H1 (cell line): ENCODE data around the gene NDC1. TPM values are rescaled to one million over a fixed set of nuclear protein-coding genes. Genes with fewer than 3 reads are reported as not detected.
A peak's percentile ranks its signal among the peaks of the same experiment; 100 is the strongest.

Experiments
- CTCF ChIA-PET: fragments of 300-600 bp; sonication (Branson Sonifier 250); formaldehyde crosslinking; loops from one replicate; lab custom pipeline; 2021; ENCODE audit not compliant: partially characterized antibody; lab: Charles Lee
- POLR2A ChIA-PET: fragments of 300-600 bp; sonication (Branson Sonifier 250); formaldehyde crosslinking; loops from one replicate; lab custom pipeline; 2021; ENCODE audit warnings: inconsistent platforms; ENCODE audit not compliant: partially characterized antibody; lab: Charles Lee
- DNase-seq, 2 experiments: peaks; one replicate each; pipeline versions ENCODE4 v3.0.0 to v3.0.0-alpha.2; 2010 to 2022; ENCODE audit warnings: low spot score in 2 of 2, low read depth in 1 of 2, mixed read lengths in 1 of 2
- FAIRE-seq: peaks from 2 replicates; lab custom pipeline; 2011; peaks lifted over from hg19 to GRCh38; lab: Jason Lieb, UNC
- H2AFZ ChIP-seq: 2 replicates; pipeline ENCODE4 v1.8.1; 2012; ENCODE audit warnings: low read length, inconsistent platforms
- H2AK5ac ChIP-seq: 2 replicates; pipeline ENCODE4 v1.6.1; 2013; ENCODE audit warnings: low read depth, low read length
- H2BK120ac ChIP-seq: replicated peaks from 2 replicates; pipeline ENCODE3; 2013; ENCODE audit warnings: low read depth, low read length, inconsistent platforms
- H2BK12ac ChIP-seq: 2 replicates; pipeline ENCODE4 v1.6.1; 2013; ENCODE audit warnings: low read depth, low read length
- H2BK15ac ChIP-seq: 2 replicates; pipeline ENCODE4 v1.6.1; 2013; ENCODE audit warnings: low read length
- H2BK20ac ChIP-seq: 2 replicates; pipeline ENCODE4 v1.6.1; 2013; ENCODE audit warnings: low read length
- H2BK5ac ChIP-seq: 2 replicates; pipeline ENCODE4 v1.6.1; 2013; ENCODE audit warnings: low read depth, low read length
- H3K14ac ChIP-seq: 2 replicates; pipeline ENCODE4 v1.6.1; 2013; ENCODE audit warnings: inconsistent platforms; ENCODE audit not compliant: insufficient read length
- H3K18ac ChIP-seq: 2 replicates; pipeline ENCODE4 v1.6.1; 2013; ENCODE audit warnings: low read length; ENCODE audit errors: extremely low read depth
- H3K23ac ChIP-seq: 2 replicates; pipeline ENCODE4 v1.6.1; 2013; ENCODE audit warnings: inconsistent platforms; ENCODE audit not compliant: insufficient read length
- H3K23me2 ChIP-seq: 2 replicates; pipeline ENCODE4 v1.6.1; 2013; ENCODE audit warnings: low read depth, low read length
- H3K27ac ChIP-seq: 2 replicates; pipeline ENCODE4 v1.6.1; 2011; ENCODE audit warnings: low read depth, low read length, inconsistent platforms
- H3K27me3 ChIP-seq, 4 experiments: replicated peaks in 1 of 4; 1 replicate in 1 of 4; 2 replicates in 3 of 4; pipeline versions ENCODE4 v1.6.1 to v1.8.1; 2011 to 2013; ENCODE audit warnings: low read length in 3 of 4, mild to moderate bottlenecking in 3 of 4, inconsistent platforms in 2 of 4, mixed read lengths in 2 of 4, moderate library complexity in 1 of 4; ENCODE audit not compliant: control insufficient read depth in 3 of 4, insufficient read depth in 3 of 4; ENCODE audit errors: extremely low read depth in 1 of 4
- H3K36me3 ChIP-seq, 4 experiments: 2 replicates each; pipeline versions ENCODE4 v1.6.1 to v1.8.1; 2011 to 2013; ENCODE audit warnings: mild to moderate bottlenecking in 4 of 4, low read length in 3 of 4, moderate library complexity in 2 of 4, control low read depth in 1 of 4, inconsistent platforms in 1 of 4; ENCODE audit not compliant: insufficient read depth in 4 of 4, control insufficient read depth in 2 of 4
- H3K4ac ChIP-seq: replicated peaks from 2 replicates; pipeline ENCODE3; 2013; ENCODE audit warnings: low read length, low read depth, mixed read lengths, inconsistent platforms; ENCODE audit not compliant: insufficient read length
- H3K4me1 ChIP-seq, 4 experiments: replicated peaks in 1 of 4; 1 replicate in 1 of 4; 2 replicates in 3 of 4; pipeline versions ENCODE4 v1.6.1 to v1.8.1; 2011 to 2013; ENCODE audit warnings: low read length in 3 of 4, inconsistent platforms in 2 of 4, mixed read lengths in 1 of 4; ENCODE audit not compliant: insufficient read depth in 4 of 4, control insufficient read depth in 3 of 4
- H3K4me2 ChIP-seq, 2 experiments: 2 replicates each; pipeline versions ENCODE4 v1.6.1 to v1.8.1; 2011 to 2013; ENCODE audit warnings: low read depth in 2 of 2, low read length in 2 of 2, control low read depth in 1 of 2, inconsistent platforms in 1 of 2, mild to moderate bottlenecking in 1 of 2; ENCODE audit not compliant: insufficient read depth in 1 of 2
- H3K4me3 ChIP-seq, 4 experiments: fragments of 200-600, 300-600 bp in 1 of 4; sonication (generic), shearing (Covaris generic), sonication (Bioruptor Twin) in 1 of 4; 2 replicates each; pipeline versions ENCODE4 v1.5.1 to v1.8.1; 2011 to 2016; ENCODE audit warnings: low read length in 4 of 4, low read depth in 3 of 4, control low read depth in 2 of 4, inconsistent platforms in 2 of 4, mild to moderate bottlenecking in 2 of 4, mixed read lengths in 1 of 4, moderate library complexity in 1 of 4; ENCODE audit not compliant: insufficient read depth in 2 of 4; ENCODE audit errors: extremely low read depth in 1 of 4
- H3K56ac ChIP-seq: replicated peaks from 2 replicates; pipeline ENCODE3; 2013; ENCODE audit warnings: low read depth, mild to moderate bottlenecking, mixed read lengths, low read length, inconsistent platforms; ENCODE audit not compliant: insufficient read length
- H3K79me1 ChIP-seq: 2 replicates; pipeline ENCODE4 v1.6.1; 2013; ENCODE audit warnings: low read depth, low read length, control low read depth
- H3K79me2 ChIP-seq, 2 experiments: 2 replicates each; pipeline versions ENCODE4 v1.6.1 to v1.8.1; 2012 to 2013; ENCODE audit warnings: low read length in 2 of 2, mild to moderate bottlenecking in 2 of 2, inconsistent platforms in 1 of 2; ENCODE audit not compliant: insufficient read depth in 2 of 2, control insufficient read depth in 1 of 2
- H3K9ac ChIP-seq, 4 experiments: replicated peaks in 1 of 4; 1 replicate in 1 of 4; 2 replicates in 3 of 4; pipeline versions ENCODE4 v1.6.1 to v1.8.1; 2011 to 2013; ENCODE audit warnings: low read depth in 3 of 4, low read length in 3 of 4, control low read depth in 2 of 4, mild to moderate bottlenecking in 2 of 4, moderate library complexity in 2 of 4, inconsistent platforms in 1 of 4; ENCODE audit errors: extremely low read depth in 1 of 4
- H3K9me3 ChIP-seq, 2 experiments: 2 replicates each; pipeline versions ENCODE4 v1.6.1 to v1.8.1; 2012 to 2013; ENCODE audit warnings: mild to moderate bottlenecking in 2 of 2, moderate library complexity in 2 of 2, control low read depth in 1 of 2, inconsistent platforms in 1 of 2, low read depth in 1 of 2, low read length in 1 of 2, mixed read lengths in 1 of 2; ENCODE audit not compliant: insufficient read depth in 2 of 2
- H4K20me1 ChIP-seq, 2 experiments: replicated peaks in 1 of 2; 2 replicates each; pipeline versions ENCODE3 to v1.8.1; 2011 to 2013; ENCODE audit warnings: inconsistent platforms in 2 of 2, low read length in 2 of 2, mild to moderate bottlenecking in 1 of 2; ENCODE audit not compliant: insufficient read depth in 2 of 2, control insufficient read depth in 1 of 2
- H4K5ac ChIP-seq: 2 replicates; pipeline ENCODE4 v1.6.1; 2013; ENCODE audit warnings: low read length, low read depth, mixed read lengths, inconsistent platforms; ENCODE audit not compliant: insufficient read length
- H4K8ac ChIP-seq: 2 replicates; pipeline ENCODE4 v1.8.0; 2013; ENCODE audit warnings: mild to moderate bottlenecking, moderate library complexity, low read length, inconsistent platforms; ENCODE audit not compliant: insufficient read depth; ENCODE audit errors: extremely low read depth
- H4K91ac ChIP-seq: replicated peaks from 2 replicates; pipeline ENCODE3; 2013; ENCODE audit warnings: low read length, mixed read lengths, inconsistent platforms; ENCODE audit not compliant: insufficient read length
- CEBPB ChIP-seq: IDR thresholded peaks from 2 replicates; pipeline ENCODE4 v1.6.1; 2012; ENCODE audit warnings: low read depth, low read length
- EGR1 ChIP-seq: IDR thresholded peaks from 2 replicates; pipeline ENCODE4 v1.6.1; 2011; ENCODE audit warnings: low read depth, low read length, borderline replicate concordance
- EP300 ChIP-seq, 2 experiments: IDR thresholded peaks; 1 replicate in 1 of 2; 2 replicates in 1 of 2; pipeline ENCODE4 v1.6.1; 2011 to 2012; ENCODE audit warnings: low read depth in 2 of 2, low read length in 2 of 2, mild to moderate bottlenecking in 2 of 2, borderline replicate concordance in 1 of 2, inconsistent platforms in 1 of 2, moderate library complexity in 1 of 2
- WGBS, 2 experiments: shearing (Covaris generic) in 1 of 2; methylation state at CpG; one replicate each; pipeline versions ENCODE4 v1.1.6 to v1.1.7; 2013 to 2015; ENCODE audit warnings: low lambda C conversion rate in 2 of 2, mixed read lengths in 2 of 2, inconsistent platforms in 1 of 2, low coverage in 1 of 2, missing lambda C conversion rate in 1 of 2; ENCODE audit not compliant: insufficient replicate concordance in 2 of 2, insufficient coverage in 1 of 2, insufficient read length in 1 of 2; ENCODE audit errors: extremely low coverage in 1 of 2, missing lambda C conversion rate in 1 of 2; 5-methylcytosine and 5-hydroxymethylcytosine counted together
- polyA plus RNA-seq, 7 experiments: library from polyadenylated mRNA; depleted of rRNA in 3 of 7; stranded (reverse) in 5 of 7; unstranded in 2 of 7; fragments of >200 nt in 5 of 7; fragments of 200-250 nt in 2 of 7; gene quantifications; 1 replicate in 5 of 7; 2 replicates in 1 of 7; 4 replicates in 1 of 7; pipeline versions ENCODE4 v1.2.1 to v1.2.3, GENCODE V29; 2011 to 2013; ENCODE audit warnings: missing spikeins in 2 of 7, mixed read lengths in 2 of 7
- total RNA-seq: library from RNA; stranded (reverse); fragmentation: NEBNext Ultra II Directional; extraction: Animal tissue kit (Norgen Biotek cat#: 25700); gene quantifications from 2 replicates; pipeline ENCODE4 v1.2.1, GENCODE V29; 2021

Gene NDC1
- total and polyA plus RNA-seq, 2 of the 8 experiments (the other 6 are each of a cell fraction or from before 2014, with no cell fraction given) = 62.9 to 66.1 TPM

DNA sequence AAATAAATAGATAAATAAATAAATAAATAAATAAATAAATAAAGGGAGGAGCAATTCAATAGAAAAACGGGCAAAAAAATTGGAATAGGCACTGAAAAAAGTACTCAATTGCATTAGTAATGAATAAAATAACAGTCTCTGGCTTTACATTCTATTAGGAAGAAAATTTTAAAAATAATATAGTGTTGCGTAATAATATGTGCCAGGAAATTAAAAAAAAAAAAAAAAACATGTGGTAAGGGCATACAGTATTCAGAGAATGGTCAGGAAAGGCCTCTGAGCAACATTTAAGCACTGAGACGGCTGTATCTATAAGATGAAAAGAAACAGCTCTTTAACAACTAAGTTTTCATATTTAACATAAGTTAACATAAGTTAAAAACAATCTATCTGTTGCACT, 50.4 kb downstream of the NDC1 start:
- Histone ChIP-seq H4K5ac (no peak overlapping the region), H3K79me1 (no peaks in the 10 kb centered on the region), H3K9ac (no peak overlapping the region), H3K79me2 (no peaks in the 10 kb centered on the region), H3K56ac (no peak overlapping the region), H2BK5ac (no peak overlapping the region), H3K23me2 (no peaks in the 10 kb centered on the region), H4K20me1 (no peaks in the 10 kb centered on the region), H2BK20ac (no peak overlapping the region), H3K4me2 (no peak overlapping the region), H3K18ac (no peak overlapping the region), H3K9me3 (no peaks in the 10 kb centered on the region), H3K14ac (no peak overlapping the region), H4K91ac (no peak overlapping the region), H2BK12ac (no peak overlapping the region), H3K4me1 (no peaks in the 10 kb centered on the region), H3K27me3 (no peaks in the 10 kb centered on the region), H2AFZ (no peak overlapping the region), H3K4ac (no peak overlapping the region), H3K36me3 (peaks cover 7 to 63% (median 31%) of the 10 kb centered on the region in 4 experiments), H3K23ac (no peak overlapping the region), H2BK15ac (no peak overlapping the region), H2AK5ac (no peak overlapping the region), H3K4me3 (no peak overlapping the region), H3K27ac (no peak overlapping the region), H2BK120ac (no peak overlapping the region), H4K8ac (no peak overlapping the region)
- ChIA-PET POLR2A (no interaction called here), CTCF (no interaction called here)
- TF ChIP-seq EGR1 = no peak
- peak; percentile 66; the same call in 1 of the 2 replicates for TF ChIP-seq CEBPB
- TF ChIP-seq EP300 (IDR thresholded peaks at IDR 0.05; ENCODE audit: borderline replicate concordance in 1 of 2, low read depth in 2 of 2, low read length in 2 of 2) = no peak
- no peak for DNase-seq
- WGBS, 2 experiments = 91% methylated on average over 3 of the region's 3 CpGs; no CpG with 5 or more reads in 1 of the 2 experiments
- FAIRE-seq = no peak
